NCI-H2196 (cell line): Measurements from ENCODE around the gene KRT33A.
"Not testable (repeated sequence)": the region's sequence is repeated elsewhere in the genome, so short reads cannot be mapped to it uniquely, and the experiment has no call there.

Experiments
- DNase-seq: peaks from one replicate; lab custom pipeline; 2025; ENCODE audit not compliant: unreplicated experiment; lab: John Stamatoyannopoulos, UW

KRT33A gene

GRCh38 chr17:41350381-41350878 lies at the start of gene KRT33A:
Gene KRT33A (minus strand): TSS chr17:41350828. CDS start chr17:41350767, 61 bp downstream.
- not testable (repeated sequence) for DNase-seq

GRCh38 chr17:41396996-41397660 lies 46.5 kb upstream of the KRT33A start, which contains the start of gene KRT31:
Gene KRT31 (minus strand): TSS chr17:41397608. CDS start chr17:41397539, 69 bp downstream.
- no peak for DNase-seq

- DNase-seq, result no peak
Measured at GRCh38 chr17:41396340-41396739, 45.7 kb upstream of the KRT33A start.

- DNase-seq, result no peak
Measured at GRCh38 chr17:41395611-41396010, 45.0 kb upstream of the KRT33A start.

- DNase-seq, result not testable (repeated sequence)
Measured at GRCh38 chr17:41395044-41395443, 44.4 kb upstream of the KRT33A start.

GRCh38 chr17:41394254-41394996 lies 43.8 kb upstream of the KRT33A start:
- DNase-seq, result no peak

- DNase-seq, result no peak
Measured at GRCh38 chr17:41393826-41394225, 43.2 kb upstream of the KRT33A start.

GRCh38 chr17:41393294-41393693 lies 42.7 kb upstream of the KRT33A start:
- DNase-seq, result no peak

GRCh38 chr17:41392278-41392677 lies 41.6 kb upstream of the KRT33A start:
- no peak for DNase-seq

- no peak for DNase-seq
Measured at GRCh38 chr17:41391535-41391934, 40.9 kb upstream of the KRT33A start.

GRCh38 chr17:41390411-41390938 lies 39.8 kb upstream of the KRT33A start:
- DNase-seq, result no peak

- DNase-seq, result no peak
Measured at GRCh38 chr17:41387670-41388069, 37.0 kb upstream of the KRT33A start.

GRCh38 chr17:41386227-41386626 lies 35.6 kb upstream of the KRT33A start:
- DNase-seq, result no peak

GRCh38 chr17:41383690-41384089 lies 33.1 kb upstream of the KRT33A start:
- no peak for DNase-seq

- no peak for DNase-seq
Measured at GRCh38 chr17:41382394-41382793, 31.8 kb upstream of the KRT33A start.

GRCh38 chr17:41381943-41382342 lies 31.3 kb upstream of the KRT33A start, which contains the start of gene KRT34:
Gene KRT34 (minus strand): TSS chr17:41382306. CDS start chr17:41382246, 60 bp downstream.
- DNase-seq, result not testable (repeated sequence)

- DNase-seq, result not testable (repeated sequence)
Measured at GRCh38 chr17:41380091-41380490, 29.5 kb upstream of the KRT33A start.

- no peak for DNase-seq
Measured at GRCh38 chr17:41377546-41377945, 26.9 kb upstream of the KRT33A start.

- DNase-seq, result no peak
Measured at GRCh38 chr17:41369713-41370112, 19.1 kb upstream of the KRT33A start, which contains the start of gene KRT33B. Gene KRT33B (minus strand): TSS chr17:41369813. CDS start chr17:41369750, 63 bp downstream.

GRCh38 chr17:41369023-41369422 lies 18.4 kb upstream of the KRT33A start:
- DNase-seq, result no peak

- DNase-seq, result no peak
Measured at GRCh38 chr17:41367426-41368075, 16.9 kb upstream of the KRT33A start.
